Superior temporal gyrus (tissue), 1 donor: ENCODE data around the gene ATP6AP1.

Experiments used
- DNase-seq: peaks from one replicate; pipeline ENCODE4 v3.0.0-alpha.2; 2016; ENCODE audit errors: extremely low spot score

Gene ATP6AP1

GRCh38 chrX:154470434-154470833 lies 42.0 kb downstream of the ATP6AP1 start:
- no peak for DNase-seq

GRCh38 chrX:154470914-154471568 lies 42.6 kb downstream of the ATP6AP1 start:
- no peak for DNase-seq

GRCh38 chrX:154471839-154472684 lies 43.6 kb downstream of the ATP6AP1 start:
- no peak for DNase-seq

GRCh38 chrX:154472685-154473632 lies 44.5 kb downstream of the ATP6AP1 start:
- no peak for DNase-seq

GRCh38 chrX:154473683-154474082 lies 45.2 kb downstream of the ATP6AP1 start:
- no peak for DNase-seq

GRCh38 chrX:154476821-154477220 lies 48.3 kb downstream of the ATP6AP1 start:
- no peak for DNase-seq

GRCh38 chrX:154477891-154478477 lies 49.5 kb downstream of the ATP6AP1 start:
- no peak for DNase-seq

GRCh38 chrX:154478728-154479622 lies 50.5 kb downstream of the ATP6AP1 start, which contains the start of gene LAGE3:
TSS of gene LAGE3 (minus strand) at chrX:154479281. CDS start at chrX:154478915, 366 bp downstream.
- peak; percentile 84 for DNase-seq

GRCh38 chrX:154481195-154481594 lies 52.7 kb downstream of the ATP6AP1 start:
- no peak for DNase-seq

- DNase-seq, result no peak
These were observed 53.6 kb downstream of the ATP6AP1 start for GRCh38 chrX:154481911-154482601.

- no peak for DNase-seq
These were observed 54.3 kb downstream of the ATP6AP1 start for GRCh38 chrX:154482786-154483185.

GRCh38 chrX:154483325-154483724 lies 54.8 kb downstream of the ATP6AP1 start:
- DNase-seq, result no peak

- DNase-seq, result no peak
These were observed 56.0 kb downstream of the ATP6AP1 start for GRCh38 chrX:154484255-154485149.

- no peak for DNase-seq
These were observed 56.9 kb downstream of the ATP6AP1 start for GRCh38 chrX:154485150-154486051.

GRCh38 chrX:154486052-154486395 lies 57.5 kb downstream of the ATP6AP1 start:
- DNase-seq, result no peak
